ENCODE results near the gene IGF2R. TPM values are rescaled to one million over a fixed set of nuclear protein-coding genes. Genes with fewer than 3 reads are reported as not detected.

IGF2R gene
- total and polyA plus RNA-seq, 2 of the 13 experiments (the other 11 are each of a cell fraction or from before 2014, with no cell fraction given), result 38.3 to 70.0 TPM

GRCh38 chr6:159968295-159969203 is at the start of gene IGF2R (continued):
- TF ChIP-seq ZBTB2 (CRISPR knock-in tag; IDR thresholded peaks at IDR 0.05; ENCODE audit: low read depth) (peak; percentile 36; the same call in 1 of the 2 replicates), CBFB (CRISPR knock-in tag; IDR thresholded peaks at IDR 0.05) (0 out of 2 replicates have a peak, but pooled peaks have one; percentile 33), ZNF512 (CRISPR knock-in tag; IDR thresholded peaks at IDR 0.05) (no peak), CCAR2 (optimal IDR thresholded peaks at IDR 0.05; ENCODE audit: low read depth, low read length) (no peak), MEIS2 (CRISPR knock-in tag; IDR thresholded peaks at IDR 0.05) (peak; percentile 78), HOXA3 (CRISPR knock-in tag; IDR thresholded peaks at IDR 0.05) (peak; percentile 62), JUN (CRISPR knock-in tag; IDR thresholded peaks at IDR 0.05) (peak; percentile 50; the same call in 1 of the 2 replicates), ZZZ3 (CRISPR knock-in tag; IDR thresholded peaks at IDR 0.05; ENCODE audit: borderline replicate concordance) (0 out of 2 replicates have a peak, but pooled peaks have one; percentile 46), ZKSCAN8 (CRISPR knock-in tag; IDR thresholded peaks at IDR 0.05; ENCODE audit: borderline replicate concordance) (no peak), MLX (CRISPR knock-in tag; IDR thresholded peaks at IDR 0.05) (peak; percentile 85), MEIS1 (CRISPR knock-in tag; IDR thresholded peaks at IDR 0.05; ENCODE audit: borderline replicate concordance) (peak; percentile 75; the same call in 1 of the 2 replicates), ZNF557 (CRISPR knock-in tag; IDR thresholded peaks at IDR 0.05) (0 out of 2 replicates have a peak, but pooled peaks have one; percentile 85), MAZ (IDR thresholded peaks at IDR 0.05; ENCODE audit: borderline replicate concordance, low read depth, low read length) (peak; percentile 78), MAZ (CRISPR knock-in tag; IDR thresholded peaks at IDR 0.05; ENCODE audit: low read depth) (peak; percentile 49; the same call in 1 of the 2 replicates), ZNF574 (CRISPR knock-in tag; IDR thresholded peaks at IDR 0.05) (peak; percentile 78), HDAC1 (CRISPR knock-in tag; IDR thresholded peaks at IDR 0.05) (peak; percentile 81), ERF (CRISPR knock-in tag; IDR thresholded peaks at IDR 0.05) (peak; percentile 77; the same call in 1 of the 2 replicates), KDM5B (CRISPR knock-in tag; IDR thresholded peaks at IDR 0.05; ENCODE audit: borderline replicate concordance) (0 out of 2 replicates have a peak, but pooled peaks have one; percentile 33), STAT6 (CRISPR knock-in tag; IDR thresholded peaks at IDR 0.05; ENCODE audit: borderline replicate concordance) (no peak)

All from HepG2 (cell line).